COLO829 (cell line): Measurements from ENCODE around the gene ACR.

ENCODE experiments used
- DNase-seq: peaks from one replicate; pipeline ENCODE4 v3.0.0; 2012; ENCODE audit warnings: low spot score

ACR gene

DNA sequence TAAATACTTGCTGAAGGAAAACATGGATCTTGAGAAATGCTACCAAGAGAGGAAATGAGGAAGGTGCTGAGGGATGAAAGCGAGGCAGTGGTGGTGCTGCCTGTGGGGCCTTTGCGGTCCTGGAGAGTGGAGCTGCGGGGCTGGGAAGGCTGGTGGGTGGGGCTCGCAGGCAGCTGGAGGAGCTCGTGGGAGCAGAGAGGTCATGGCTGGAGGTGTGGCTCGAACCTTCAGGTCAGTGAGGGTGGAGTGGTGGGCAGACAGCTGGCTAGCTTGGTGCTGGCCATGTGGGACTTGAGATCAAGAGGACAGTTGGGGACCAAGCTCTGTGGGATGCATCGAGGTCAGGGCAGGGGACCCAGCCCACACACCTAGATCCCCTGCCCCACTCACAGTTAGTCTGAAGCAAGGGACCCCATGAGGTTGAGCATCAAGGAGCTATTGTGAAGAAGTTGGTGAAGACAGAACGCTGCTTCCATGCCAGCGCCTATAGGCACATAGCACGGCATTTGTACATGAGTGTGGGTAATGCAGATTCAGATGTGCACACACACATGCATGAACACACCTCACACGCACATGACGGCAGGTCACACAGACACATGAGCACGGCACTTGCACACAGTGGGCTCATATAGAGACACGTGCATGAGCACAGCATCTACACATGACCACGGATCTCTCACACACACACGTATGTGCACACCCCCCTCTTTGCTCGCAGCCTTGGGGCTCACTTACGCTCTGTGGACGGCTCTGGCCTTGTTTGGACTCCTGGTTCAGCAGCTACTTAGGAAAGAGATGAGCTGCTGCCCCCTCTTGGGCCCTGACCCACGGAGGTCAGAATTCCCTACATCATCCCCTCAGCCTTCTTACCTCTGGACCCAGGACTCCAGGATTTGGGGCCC, 34.9 kb upstream of the ACR start:
- no peak for DNase-seq

GRCh38 chr22:50703726-50704509, 34.1 kb upstream of the ACR start:
- DNase-seq = no peak

DNA sequence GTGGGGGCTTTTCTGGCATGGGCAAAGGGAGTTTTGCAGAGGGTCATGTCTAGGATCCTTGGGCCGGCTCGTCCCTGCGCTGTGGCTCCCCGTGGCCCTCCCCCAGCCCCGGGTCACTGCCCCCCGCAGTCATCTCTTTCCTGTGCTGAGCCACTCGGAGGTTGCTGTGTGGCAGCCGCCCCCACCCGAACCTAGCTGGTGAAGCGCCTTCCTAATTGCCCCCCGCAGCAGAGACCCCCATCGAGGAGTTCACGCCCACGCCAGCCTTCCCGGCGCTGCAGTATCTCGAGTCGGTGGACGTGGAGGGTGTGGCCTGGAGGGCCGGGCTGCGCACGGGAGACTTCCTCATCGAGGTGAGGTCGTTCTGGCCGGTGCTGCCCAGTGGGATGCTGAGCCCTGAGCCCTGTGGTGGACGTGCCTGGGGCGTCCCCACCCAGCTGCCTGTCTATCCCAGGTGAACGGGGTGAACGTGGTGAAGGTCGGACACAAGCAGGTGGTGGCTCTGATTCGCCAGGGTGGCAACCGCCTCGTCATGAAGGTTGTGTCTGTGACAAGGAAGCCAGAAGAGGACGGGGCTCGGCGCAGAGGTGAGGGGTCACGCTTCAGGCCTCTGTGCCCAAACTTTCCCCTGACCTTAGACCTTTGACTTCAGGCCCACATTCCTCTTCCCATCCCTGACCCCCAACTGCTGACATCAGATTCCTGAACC, 33.3 kb upstream of the ACR start:
- DNase-seq = no peak

DNA sequence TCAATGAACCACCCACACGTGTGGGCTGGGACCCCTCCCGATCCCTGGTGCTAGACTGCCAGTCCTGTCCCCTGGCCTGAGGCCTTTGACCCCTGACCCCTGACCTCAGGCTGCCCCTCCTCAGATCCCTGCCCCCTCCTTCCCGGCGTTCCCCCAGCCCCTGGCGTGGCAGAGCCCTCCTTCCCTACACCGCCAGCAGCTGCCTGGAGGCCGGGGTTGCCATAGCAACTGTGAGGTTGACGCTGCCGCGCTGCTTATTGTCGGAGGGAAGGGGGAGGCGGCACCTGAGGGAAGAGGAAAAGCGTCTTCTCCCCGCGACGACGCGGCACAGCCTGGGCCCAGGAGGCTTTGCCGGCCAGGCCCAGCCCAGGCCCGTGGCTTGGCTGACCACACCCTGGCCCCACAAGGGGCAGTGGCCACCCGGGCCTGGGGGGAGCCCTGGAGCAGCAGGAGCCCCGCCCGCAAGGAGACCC, 32.7 kb upstream of the ACR start:
- DNase-seq = no peak

GRCh38 chr22:50705851-50706351, 32.1 kb upstream of the ACR start:
- DNase-seq = no peak

DNA sequence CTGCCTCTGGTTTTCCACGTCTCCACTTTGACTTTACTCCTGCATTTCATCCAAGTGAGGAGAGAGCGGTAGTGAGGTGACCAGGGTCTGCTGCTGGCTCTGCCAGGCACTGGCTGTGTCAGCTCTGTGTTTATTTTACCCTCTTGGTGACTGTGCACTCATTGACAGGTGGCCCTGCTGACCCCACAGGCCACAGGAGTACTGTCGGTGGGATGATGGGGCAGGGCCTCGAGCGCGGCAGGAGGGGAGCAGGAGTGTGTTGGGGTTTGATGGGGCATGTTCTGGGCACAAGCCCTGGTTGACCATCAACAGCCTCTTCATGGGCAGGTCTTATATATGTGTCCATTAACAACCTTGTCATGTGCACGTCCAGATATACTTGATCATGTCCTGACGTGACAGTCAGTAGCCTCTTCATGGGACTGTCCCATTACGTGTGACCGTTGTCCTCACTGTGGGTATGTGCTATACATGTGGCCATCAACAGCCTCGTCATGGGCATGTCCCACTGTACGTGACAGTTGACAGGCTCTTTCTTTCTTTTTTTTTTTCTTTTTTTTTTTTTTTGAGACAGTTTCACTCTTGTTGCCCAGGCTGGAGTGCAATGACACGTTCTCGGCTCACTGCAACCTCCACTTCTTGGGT, 31.4 kb upstream of the ACR start:
- no peak for DNase-seq

- peak; percentile 53 for DNase-seq
Observed at GRCh38 chr22:50708474-50708873, 29.5 kb upstream of the ACR start.

GRCh38 chr22:50708996-50709395, 29.0 kb upstream of the ACR start:
- no peak for DNase-seq

- DNase-seq = no peak
Observed at GRCh38 chr22:50710221-50710620, 27.8 kb upstream of the ACR start.

DNA sequence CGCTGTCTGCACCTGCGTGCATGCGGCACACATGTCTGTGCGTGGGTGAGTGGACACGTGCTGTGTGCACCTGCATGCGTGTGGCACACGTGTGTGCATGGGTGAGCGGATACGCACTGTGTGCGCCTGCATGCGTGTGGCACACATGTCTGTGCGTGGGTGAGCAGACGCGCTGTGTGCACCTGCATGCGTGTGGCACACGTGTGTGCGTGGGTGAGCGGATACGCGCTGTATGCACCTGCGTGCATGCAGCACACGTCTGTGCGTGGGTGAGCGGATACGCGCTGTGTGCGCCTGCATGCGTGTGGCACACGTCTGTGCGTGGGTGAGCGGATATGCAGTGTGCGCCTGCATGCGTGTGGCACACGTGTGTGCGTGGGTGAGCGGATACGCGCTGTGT, 27.1 kb upstream of the ACR start:
- no peak for DNase-seq

DNA sequence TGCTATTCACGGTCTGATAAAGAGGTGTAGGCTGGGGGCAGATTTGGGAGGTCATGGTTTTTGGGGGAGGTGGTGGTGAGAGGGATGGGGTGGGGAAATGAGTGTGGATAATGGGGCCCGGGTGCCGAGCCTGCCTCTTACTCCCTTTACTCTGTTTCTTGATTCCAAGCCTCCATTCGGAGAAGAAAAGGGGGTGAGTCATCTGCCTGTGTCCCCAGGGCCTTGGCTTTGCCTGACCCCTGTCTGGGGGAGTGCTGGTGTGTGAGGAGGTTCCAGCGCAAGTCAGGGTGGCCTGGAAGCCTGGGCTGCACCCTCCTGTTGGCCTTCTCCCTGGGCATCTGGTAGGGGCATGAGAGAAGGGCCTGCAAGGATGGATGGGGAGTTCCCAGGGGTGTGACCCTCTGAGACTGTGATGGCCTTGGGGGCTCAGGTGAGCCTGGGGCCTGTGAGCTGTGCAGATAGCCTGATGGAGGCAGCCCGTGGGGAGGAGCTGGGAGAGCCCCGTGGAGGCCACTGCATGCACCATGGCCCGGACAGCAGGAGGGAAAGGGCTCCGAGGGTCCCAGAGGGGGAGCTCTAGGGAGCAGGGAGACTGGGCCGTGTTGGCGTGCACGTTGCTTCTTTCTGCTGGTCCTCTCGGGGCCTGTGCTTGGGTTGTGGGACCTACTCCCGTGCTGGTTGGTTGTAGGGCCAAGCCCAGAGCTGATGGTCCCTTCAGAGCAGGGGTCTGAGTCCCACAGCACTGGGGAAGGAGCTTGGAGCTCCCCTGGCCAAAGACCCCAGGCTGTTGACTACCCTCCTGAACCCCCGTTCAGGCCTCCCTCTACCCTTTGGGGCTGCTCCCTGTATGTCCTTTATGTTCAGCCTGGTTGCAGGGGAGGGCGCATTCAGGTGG, 26.3 kb upstream of the ACR start:
- no peak for DNase-seq

- no peak for DNase-seq
Observed at GRCh38 chr22:50712341-50713007, 25.5 kb upstream of the ACR start.

DNA sequence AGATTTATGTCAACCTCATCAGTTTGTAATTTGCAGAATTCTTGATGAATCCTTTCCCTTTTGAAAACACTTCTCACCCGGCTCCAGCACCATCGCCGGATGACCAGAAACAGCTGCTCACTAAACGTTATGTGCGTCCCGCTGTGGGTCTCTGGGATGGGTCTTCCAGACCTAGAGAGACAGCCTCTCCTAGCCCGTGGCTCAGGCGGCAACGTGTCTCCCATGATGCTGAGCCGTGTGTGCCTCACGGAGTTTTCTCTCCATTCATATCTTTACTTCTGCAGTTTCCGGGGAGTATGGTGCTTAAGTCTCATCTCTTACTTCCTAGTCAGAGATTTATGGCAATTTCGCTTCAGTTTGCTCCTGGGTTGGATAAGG, 25.0 kb upstream of the ACR start:
- no peak for DNase-seq

DNA sequence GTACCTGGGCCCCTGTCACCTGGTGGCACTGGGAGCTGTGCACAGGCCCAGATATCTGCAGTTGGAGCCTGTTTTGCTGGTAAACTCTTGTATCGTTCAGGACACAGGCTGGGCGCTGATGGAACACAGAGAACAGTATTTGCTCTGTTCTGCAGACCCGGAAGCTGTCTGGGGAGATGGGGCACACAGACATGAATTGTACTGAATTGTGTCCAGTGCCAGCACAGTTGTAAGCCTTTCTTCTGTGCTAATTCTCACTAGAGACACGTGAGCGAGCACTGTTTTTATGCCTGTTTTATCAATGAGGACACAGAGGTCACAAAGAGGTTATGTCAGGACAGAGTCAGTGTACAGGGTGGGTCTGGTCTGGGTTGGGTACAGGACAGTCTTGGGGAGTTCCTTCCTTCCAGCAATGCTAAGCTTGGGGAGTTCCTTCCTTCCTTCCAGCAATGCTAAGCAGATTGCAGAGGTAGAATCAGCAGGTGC, 24.4 kb upstream of the ACR start:
- peak; percentile 99 for DNase-seq

GRCh38 chr22:50714150-50714549, 23.9 kb upstream of the ACR start:
- DNase-seq = no peak

GRCh38 chr22:50714631-50715179, 23.3 kb upstream of the ACR start:
- no peak for DNase-seq

DNA sequence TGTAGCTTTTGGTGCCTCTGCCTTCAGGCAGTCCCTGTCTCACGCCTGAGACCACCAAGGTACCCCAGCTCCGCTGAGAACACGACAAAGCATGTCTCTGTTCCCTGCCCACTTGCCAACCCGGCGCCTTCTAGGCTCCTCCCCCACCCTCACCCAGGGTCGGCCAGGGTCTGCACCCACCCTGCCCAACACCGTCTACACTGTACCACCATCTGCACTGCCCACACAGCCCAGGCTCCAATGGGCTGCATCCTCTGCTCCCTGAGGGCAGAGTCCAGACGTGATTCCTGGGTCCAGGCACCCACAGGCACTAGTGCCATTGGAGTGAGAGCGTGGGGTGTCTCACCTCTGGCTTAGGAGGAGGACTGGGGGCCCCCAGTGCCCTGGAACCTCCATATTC, 22.8 kb upstream of the ACR start:
- DNase-seq = no peak

GRCh38 chr22:50715776-50716175, 22.2 kb upstream of the ACR start:
- DNase-seq = no peak

DNA sequence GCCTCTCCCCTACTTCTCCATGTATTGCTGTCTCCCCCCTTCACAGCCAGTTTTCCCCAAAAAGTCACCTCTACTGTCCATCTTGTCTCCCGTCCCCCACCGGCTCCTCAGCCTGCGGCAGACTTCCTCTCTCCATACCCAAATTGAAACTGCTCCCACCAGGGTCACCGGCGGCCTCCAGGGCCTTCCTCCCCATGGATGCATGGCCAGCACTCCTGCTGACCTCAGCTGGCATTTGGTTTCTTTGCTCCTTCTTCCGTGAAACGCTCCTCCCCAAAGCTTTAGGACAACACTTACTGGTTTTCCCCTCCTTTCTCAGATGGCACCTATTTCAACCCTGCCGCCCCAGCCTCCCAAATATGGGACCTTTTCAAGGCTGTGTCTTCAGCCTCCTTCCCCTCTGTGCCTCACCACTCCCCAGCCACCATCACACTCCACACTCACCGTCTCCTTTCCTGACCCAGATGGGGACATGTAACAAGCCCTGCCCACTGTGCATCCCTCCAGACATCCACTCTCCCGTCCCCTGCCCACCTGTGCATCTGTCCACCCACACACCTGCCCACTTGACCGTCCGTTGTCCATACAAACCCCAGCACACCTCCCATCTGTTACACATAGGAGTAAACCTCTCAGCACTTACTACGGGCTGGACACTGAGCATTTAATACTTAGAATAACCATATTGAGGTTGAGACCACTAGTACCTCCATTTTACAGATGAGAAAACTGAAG, 21.5 kb upstream of the ACR start:
- DNase-seq = no peak
